IMR-90 (cell line): ENCODE data around the gene FARS2. TPM values are rescaled to one million over a fixed set of nuclear protein-coding genes. Genes with fewer than 3 reads are reported as not detected.

Source experiments
- ATAC-seq: fragments of 200-7000 bp; cut with Tn5 transposase; 2 replicates; pipeline ENCODE4 v1.9.1; 2020; ENCODE audit warnings: low read depth, mild to moderate bottlenecking, moderate library complexity
- BruUV-seq: library from RNA; stranded (reverse); fragments of 400-500 nt; replicated peaks from 2 replicates; lab custom pipeline; 2021; lab: Mats Ljungman, UMichigan
- CTCF ChIA-PET: fragments of 300-600 bp; formaldehyde crosslinking; extraction: SDS; loops from one replicate; lab custom pipeline; 2021; ENCODE audit warnings: antibody characterized with exemption; lab: Yijun Ruan, JAX
- POLR2A ChIA-PET: fragments of 300-600 bp; sonication (Branson Sonifier 250); formaldehyde crosslinking; loops from one replicate; lab custom pipeline; 2022; ENCODE audit warnings: antibody characterized with exemption; ENCODE audit not compliant: unreplicated experiment; lab: Charles Lee
- DNase-seq: peaks from one replicate; pipeline ENCODE4 v3.0.0; 2013
- H2AFZ ChIP-seq: replicated peaks from 2 replicates; pipeline ENCODE3; 2013; ENCODE audit warnings: low read length, mild to moderate bottlenecking; ENCODE audit not compliant: poor library complexity
- H2AK5ac ChIP-seq: 2 replicates; pipeline ENCODE4 v1.6.1; 2013; ENCODE audit warnings: low read depth, low read length, inconsistent platforms
- H2AK9ac ChIP-seq: replicated peaks from 2 replicates; pipeline ENCODE3; 2013; ENCODE audit warnings: mild to moderate bottlenecking, low read depth, low read length, moderate library complexity; ENCODE audit not compliant: poor library complexity
- H2BK120ac ChIP-seq: 2 replicates; pipeline ENCODE4 v1.6.1; 2013; ENCODE audit warnings: low read depth, low read length, inconsistent platforms
- H2BK15ac ChIP-seq: 3 replicates; pipeline ENCODE4 v1.6.1; 2013; ENCODE audit warnings: low read depth, low read length, inconsistent platforms
- H2BK20ac ChIP-seq: 2 replicates; pipeline ENCODE4 v1.6.1; 2013; ENCODE audit warnings: low read depth, mild to moderate bottlenecking, inconsistent platforms, low read length, moderate library complexity
- H2BK5ac ChIP-seq: 2 replicates; pipeline ENCODE4 v1.6.1; 2013; ENCODE audit warnings: mild to moderate bottlenecking, low read depth, low read length, inconsistent platforms; ENCODE audit not compliant: poor library complexity, severe bottlenecking
- H3K14ac ChIP-seq: replicated peaks from 2 replicates; pipeline ENCODE4 v1.6.1; 2013; ENCODE audit warnings: low read depth, low read length, inconsistent platforms
- H3K18ac ChIP-seq: 2 replicates; pipeline ENCODE4 v1.6.1; 2013; ENCODE audit warnings: low read depth, low read length, control low read depth
- H3K23ac ChIP-seq: 2 replicates; pipeline ENCODE4 v1.6.1; 2013; ENCODE audit warnings: low read depth, low read length, inconsistent platforms
- H3K27ac ChIP-seq: 2 replicates; pipeline ENCODE4 v1.5.1; 2013; ENCODE audit warnings: mild to moderate bottlenecking, control low read depth, low read length; ENCODE audit not compliant: insufficient read depth
- H3K27me3 ChIP-seq: 2 replicates; pipeline ENCODE4 v1.6.1; 2013; ENCODE audit warnings: low read length; ENCODE audit not compliant: control insufficient read depth, insufficient read depth
- H3K36me3 ChIP-seq: 2 replicates; pipeline ENCODE4 v1.6.1; 2013; ENCODE audit warnings: low read length, mixed read lengths; ENCODE audit not compliant: control insufficient read depth, insufficient read depth
- H3K4ac ChIP-seq: 2 replicates; pipeline ENCODE4 v1.6.1; 2013; ENCODE audit warnings: low read depth, low read length, inconsistent platforms
- H3K4me1 ChIP-seq: 2 replicates; pipeline ENCODE4 v1.6.1; 2013; ENCODE audit warnings: low read length, mixed read lengths; ENCODE audit not compliant: control insufficient read depth, insufficient read depth
- H3K4me2 ChIP-seq: 2 replicates; pipeline ENCODE4 v1.6.1; 2013; ENCODE audit warnings: low read depth, mild to moderate bottlenecking, control low read depth, low read length, moderate library complexity
- H3K4me3 ChIP-seq: 2 replicates; pipeline ENCODE4 v1.5.1; 2013; ENCODE audit warnings: low read depth, mild to moderate bottlenecking, control low read depth, low read length, moderate library complexity; ENCODE audit not compliant: insufficient read depth
- H3K56ac ChIP-seq: 2 replicates; pipeline ENCODE4 v1.6.1; 2013; ENCODE audit warnings: low read length, inconsistent platforms; ENCODE audit not compliant: insufficient read depth; ENCODE audit errors: extremely low read depth
- H3K79me1 ChIP-seq, 2 experiments: 2 replicates each; pipeline ENCODE4 v1.6.1; 2013; ENCODE audit warnings: low read length in 2 of 2, inconsistent platforms in 1 of 2, low read depth in 1 of 2
- H3K9ac ChIP-seq: 2 replicates; pipeline ENCODE4 v1.6.1; 2013; ENCODE audit warnings: low read depth, low read length, control low read depth
- H3K9me1 ChIP-seq: 2 replicates; pipeline ENCODE4 v1.6.1; 2013; ENCODE audit warnings: low read length, inconsistent platforms; ENCODE audit not compliant: insufficient read depth
- H3K9me3 ChIP-seq: 2 replicates; pipeline ENCODE4 v1.6.1; 2013; ENCODE audit warnings: low read length; ENCODE audit not compliant: control insufficient read depth, insufficient read depth
- H4K20me1 ChIP-seq: 2 replicates; pipeline ENCODE4 v1.6.1; 2013; ENCODE audit warnings: low read length, inconsistent platforms; ENCODE audit not compliant: insufficient read depth
- H4K5ac ChIP-seq: 2 replicates; pipeline ENCODE4 v1.6.1; 2013; ENCODE audit warnings: mild to moderate bottlenecking, low read depth, low read length, control low read depth
- H4K8ac ChIP-seq, 2 experiments: 2 replicates each; pipeline ENCODE4 v1.6.1; 2013; ENCODE audit warnings: low read depth in 2 of 2, low read length in 2 of 2, control low read depth in 1 of 2, inconsistent platforms in 1 of 2
- H4K91ac ChIP-seq: 2 replicates; pipeline ENCODE4 v1.6.1; 2013; ENCODE audit warnings: low read depth, low read length, inconsistent platforms; ENCODE audit not compliant: insufficient read depth
- BHLHE40 ChIP-seq: fragments of 150-350 bp; IDR thresholded peaks from 2 replicates; pipeline ENCODE4 v1.6.1; 2016; ENCODE audit warnings: mild to moderate bottlenecking, low read depth, low read length
- CEBPB ChIP-seq: IDR thresholded peaks from 2 replicates; pipeline ENCODE4 v1.6.1; 2012; ENCODE audit warnings: low read depth, low read length, improper control_type of control experiment
- CHD1 ChIP-seq: IDR thresholded peaks from 2 replicates; pipeline ENCODE4 v1.6.1; 2012; ENCODE audit warnings: low read depth, low read length, improper control_type of control experiment
- FOS ChIP-seq: fragments of 150-350 bp; IDR thresholded peaks from 2 replicates; pipeline ENCODE4 v1.6.1; 2016; ENCODE audit warnings: low read depth, low read length
- MAFK ChIP-seq: IDR thresholded peaks from 2 replicates; pipeline ENCODE4 v1.6.1; 2012; ENCODE audit warnings: low read depth, low read length, improper control_type of control experiment
- MAZ ChIP-seq: IDR thresholded peaks from 2 replicates; pipeline ENCODE4 v1.6.1; 2012; ENCODE audit warnings: low read depth, mild to moderate bottlenecking, low read length, improper control_type of control experiment, moderate library complexity, borderline replicate concordance
- MXI1 ChIP-seq: IDR thresholded peaks from 2 replicates; pipeline ENCODE4 v1.6.1; 2012; ENCODE audit warnings: low read depth, mild to moderate bottlenecking, low read length, moderate library complexity, borderline replicate concordance
- NFE2L2 ChIP-seq: fragments of 150-350 bp; IDR thresholded peaks from 2 replicates; pipeline ENCODE4 v1.6.1; 2016; ENCODE audit warnings: low read depth, mild to moderate bottlenecking, low read length
- POLR2A ChIP-seq: IDR thresholded peaks from 2 replicates; pipeline ENCODE4 v1.6.1; 2012; ENCODE audit warnings: mild to moderate bottlenecking, low read depth, low read length
- RAD21 ChIP-seq: IDR thresholded peaks from 2 replicates; pipeline ENCODE4 v1.6.1; 2012; ENCODE audit warnings: low read length, improper control_type of control experiment
- RCOR1 ChIP-seq: IDR thresholded peaks from 2 replicates; pipeline ENCODE4 v1.6.1; 2012; ENCODE audit warnings: mild to moderate bottlenecking, low read length, improper control_type of control experiment; ENCODE audit not compliant: insufficient replicate concordance
- RFX5 ChIP-seq: IDR thresholded peaks from 2 replicates; pipeline ENCODE4 v1.8.0; 2012; ENCODE audit warnings: low read depth, mild to moderate bottlenecking, low read length, moderate library complexity
- SMC3 ChIP-seq: fragments of 150-350 bp; IDR thresholded peaks from 2 replicates; pipeline ENCODE4 v1.6.1; 2016; ENCODE audit warnings: low read depth, mild to moderate bottlenecking, antibody characterized with exemption, low read length, moderate library complexity
- WGBS, 2 experiments: methylation state at CpG; one replicate each; pipeline versions ENCODE4 v1.1.5 to v1.1.7; 2013; ENCODE audit warnings: missing lambda C conversion rate in 2 of 2; ENCODE audit not compliant: insufficient read length in 1 of 2; ENCODE audit errors: extremely low coverage in 2 of 2; 5-methylcytosine and 5-hydroxymethylcytosine counted together
- dilution Hi-C: fragments of 300-500 bp; cut with HindIII; formaldehyde crosslinking; loops from one replicate; pipeline ENCODE4 v1.14.3; 2018; ENCODE audit warnings: low sequenced_read_pairs; ENCODE audit not compliant: unreplicated experiment
- in situ Hi-C: fragments of 300-500 bp; cut with MboI; formaldehyde crosslinking; loops from 3 replicates; pipeline ENCODE4 v1.14.3; 2019; ENCODE audit warnings: low sequenced_read_pairs, inconsistent platforms, mixed read lengths
- intact Hi-C: fragments of 100-400 bp; cut with micrococcal nuclease; formaldehyde crosslinking; loops from 2 replicates; pipeline ENCODE4 v1.10.0; 2022
- polyA plus RNA-seq, 3 experiments: library from polyadenylated mRNA; depleted of rRNA; stranded (reverse); fragments of >200 nt; gene quantifications; 2 replicates each; pipeline ENCODE4 v1.2.3, GENCODE V29; 2012; ENCODE audit warnings: low replicate concordance in 1 of 3
- total RNA-seq: library from RNA; depleted of rRNA; stranded (reverse); fragments of >200 nt; gene quantifications from 2 replicates; pipeline ENCODE4 v1.2.3, GENCODE V29; 2012
- TF ChIP-seq, protein P1 (sequence below): fragments of 150-350 bp; IDR thresholded peaks from 2 replicates; pipeline ENCODE4 v1.6.1; 2017; ENCODE audit warnings: mild to moderate bottlenecking, antibody characterized with exemption, low read length, low read depth
- TF ChIP-seq, protein P2 (sequence below): fragments of 150-350 bp; IDR thresholded peaks from 2 replicates; pipeline ENCODE4 v1.6.1; 2016; ENCODE audit warnings: low read depth, mild to moderate bottlenecking, low read length, moderate library complexity, borderline replicate concordance
- TF ChIP-seq, protein P3 (sequence below): conservative IDR thresholded peaks from 2 replicates; pipeline ENCODE4 v1.5.1; 2012; ENCODE audit warnings: mild to moderate bottlenecking, low read depth, low read length, improper control_type of control experiment

Gene FARS2
- total and polyA plus RNA-seq, 2 of the 4 experiments (the other 2 are of a cell fraction): 12.1 to 28.9 TPM

GRCh38 chr6:5271926-5272325 lies 10.6 kb downstream of the FARS2 start:
- Histone ChIP-seq H4K20me1 (no peaks in the 10 kb centered on the region), H3K4me2 (no peak overlapping the region), H2AFZ (no peak overlapping the region), H4K91ac (no peak overlapping the region), H3K9ac (no peak overlapping the region), H2BK120ac (no peak overlapping the region), H3K79me1 (peaks cover 12 to 25% of the 10 kb centered on the region in 2 experiments), H3K27me3 (no peaks in the 10 kb centered on the region), H3K9me1 (no peaks in the 10 kb centered on the region), H3K4ac (no peak overlapping the region), H3K18ac (no peak overlapping the region), H3K14ac (no peak overlapping the region), H3K56ac (no peak overlapping the region), H2BK20ac (no peak overlapping the region), H2BK15ac (no peak overlapping the region), H3K4me1 (no peaks in the 10 kb centered on the region), H3K23ac (no peak overlapping the region), H3K27ac (no peak overlapping the region), H3K36me3 (no peaks in the 10 kb centered on the region), H4K8ac (no peak overlapping the region), H3K9me3 (no peaks in the 10 kb centered on the region), H2AK9ac (no peak overlapping the region), H2AK5ac (no peak overlapping the region), H2BK5ac (no peak overlapping the region), H4K5ac (no peak overlapping the region), H3K4me3 (no peak overlapping the region)
- no peak for TF ChIP-seq MAZ
- TF ChIP-seq, protein P1, sequence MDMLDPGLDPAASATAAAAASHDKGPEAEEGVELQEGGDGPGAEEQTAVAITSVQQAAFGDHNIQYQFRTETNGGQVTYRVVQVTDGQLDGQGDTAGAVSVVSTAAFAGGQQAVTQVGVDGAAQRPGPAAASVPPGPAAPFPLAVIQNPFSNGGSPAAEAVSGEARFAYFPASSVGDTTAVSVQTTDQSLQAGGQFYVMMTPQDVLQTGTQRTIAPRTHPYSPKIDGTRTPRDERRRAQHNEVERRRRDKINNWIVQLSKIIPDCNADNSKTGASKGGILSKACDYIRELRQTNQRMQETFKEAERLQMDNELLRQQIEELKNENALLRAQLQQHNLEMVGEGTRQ: no peak
- TF ChIP-seq, protein P2, sequence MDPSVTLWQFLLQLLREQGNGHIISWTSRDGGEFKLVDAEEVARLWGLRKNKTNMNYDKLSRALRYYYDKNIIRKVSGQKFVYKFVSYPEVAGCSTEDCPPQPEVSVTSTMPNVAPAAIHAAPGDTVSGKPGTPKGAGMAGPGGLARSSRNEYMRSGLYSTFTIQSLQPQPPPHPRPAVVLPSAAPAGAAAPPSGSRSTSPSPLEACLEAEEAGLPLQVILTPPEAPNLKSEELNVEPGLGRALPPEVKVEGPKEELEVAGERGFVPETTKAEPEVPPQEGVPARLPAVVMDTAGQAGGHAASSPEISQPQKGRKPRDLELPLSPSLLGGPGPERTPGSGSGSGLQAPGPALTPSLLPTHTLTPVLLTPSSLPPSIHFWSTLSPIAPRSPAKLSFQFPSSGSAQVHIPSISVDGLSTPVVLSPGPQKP: no peak
- no peak for TF ChIP-seq NFE2L2
- TF ChIP-seq SMC3: no peak
- TF ChIP-seq RCOR1: no peak
- no peak for TF ChIP-seq CEBPB
- TF ChIP-seq POLR2A: no peak
- TF ChIP-seq, protein P3, sequence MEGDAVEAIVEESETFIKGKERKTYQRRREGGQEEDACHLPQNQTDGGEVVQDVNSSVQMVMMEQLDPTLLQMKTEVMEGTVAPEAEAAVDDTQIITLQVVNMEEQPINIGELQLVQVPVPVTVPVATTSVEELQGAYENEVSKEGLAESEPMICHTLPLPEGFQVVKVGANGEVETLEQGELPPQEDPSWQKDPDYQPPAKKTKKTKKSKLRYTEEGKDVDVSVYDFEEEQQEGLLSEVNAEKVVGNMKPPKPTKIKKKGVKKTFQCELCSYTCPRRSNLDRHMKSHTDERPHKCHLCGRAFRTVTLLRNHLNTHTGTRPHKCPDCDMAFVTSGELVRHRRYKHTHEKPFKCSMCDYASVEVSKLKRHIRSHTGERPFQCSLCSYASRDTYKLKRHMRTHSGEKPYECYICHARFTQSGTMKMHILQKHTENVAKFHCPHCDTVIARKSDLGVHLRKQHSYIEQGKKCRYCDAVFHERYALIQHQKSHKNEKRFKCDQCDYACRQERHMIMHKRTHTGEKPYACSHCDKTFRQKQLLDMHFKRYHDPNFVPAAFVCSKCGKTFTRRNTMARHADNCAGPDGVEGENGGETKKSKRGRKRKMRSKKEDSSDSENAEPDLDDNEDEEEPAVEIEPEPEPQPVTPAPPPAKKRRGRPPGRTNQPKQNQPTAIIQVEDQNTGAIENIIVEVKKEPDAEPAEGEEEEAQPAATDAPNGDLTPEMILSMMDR: no peak
- no peak for TF ChIP-seq MXI1
- TF ChIP-seq FOS: no peak
- no peak for TF ChIP-seq RFX5
- TF ChIP-seq MAFK: no peak
- TF ChIP-seq CHD1: no peak
- no peak for TF ChIP-seq BHLHE40
- no peak for TF ChIP-seq RAD21
- BruUV-seq: no TSS peak
- DNase-seq (no peak), ATAC-seq (no peak)
- in situ Hi-C loops (no loop called here), dilution Hi-C loops (no loop called here), intact Hi-C loops (no loop called here)
- ChIA-PET POLR2A (no interaction called here), CTCF (no interaction called here)
- no CpG with 5 or more reads among the region's 6 CpGs for WGBS, 2 experiments
